Suppressor macrophage treated with lipopolysaccharide for 1 hour (primary cell): ENCODE results near the gene PHF2.
"Not testable (repeated sequence)": the region's sequence is repeated elsewhere in the genome, so short reads cannot be mapped to it uniquely, and the experiment has no call there.

Experiments used
- DNase-seq, 3 donors: peaks; one replicate each; pipeline ENCODE4 v3.0.0-alpha.2; 2020 to 2022

Gene PHF2

DNA sequence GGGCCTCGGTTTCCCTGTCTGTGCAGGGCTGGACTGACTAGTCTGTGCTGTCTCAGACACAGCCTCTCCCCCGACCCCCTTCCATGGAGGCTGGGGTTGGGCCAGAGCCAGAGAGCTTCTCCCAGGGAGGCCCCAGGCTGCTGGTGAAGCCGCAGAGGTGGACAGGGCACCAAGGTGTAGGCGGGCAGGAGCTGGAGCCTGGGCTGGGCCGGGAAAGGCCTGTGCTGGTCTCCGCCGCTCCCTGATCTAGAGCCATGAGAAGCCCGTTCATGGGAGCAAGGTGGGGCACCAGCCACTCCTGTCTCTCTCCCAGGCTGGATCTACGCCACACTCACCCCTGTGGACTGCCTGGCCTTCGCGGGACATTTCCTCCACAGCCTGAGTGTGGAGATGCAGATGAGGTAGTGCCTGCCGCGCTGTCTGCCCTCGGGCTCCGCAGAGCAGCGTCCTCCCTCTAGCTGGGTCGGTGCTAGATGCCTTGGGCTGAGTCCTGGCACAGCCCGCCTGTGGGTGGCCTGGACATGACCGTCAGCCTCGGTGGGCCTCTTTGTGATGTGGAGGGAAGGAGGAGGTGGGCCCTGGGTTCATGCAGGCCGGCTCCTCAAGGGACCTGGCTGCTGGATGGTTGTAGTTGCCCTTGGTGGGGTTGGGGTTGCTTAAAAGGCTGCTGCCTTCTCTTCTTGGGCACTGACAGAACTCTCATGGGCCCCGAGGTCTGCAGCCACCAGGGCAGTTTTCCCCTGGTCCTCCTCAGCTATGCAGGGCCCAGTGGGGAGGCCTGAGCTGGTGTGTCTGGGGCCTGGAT, 79.4 kb downstream of the PHF2 start:
- no peak for DNase-seq

DNA sequence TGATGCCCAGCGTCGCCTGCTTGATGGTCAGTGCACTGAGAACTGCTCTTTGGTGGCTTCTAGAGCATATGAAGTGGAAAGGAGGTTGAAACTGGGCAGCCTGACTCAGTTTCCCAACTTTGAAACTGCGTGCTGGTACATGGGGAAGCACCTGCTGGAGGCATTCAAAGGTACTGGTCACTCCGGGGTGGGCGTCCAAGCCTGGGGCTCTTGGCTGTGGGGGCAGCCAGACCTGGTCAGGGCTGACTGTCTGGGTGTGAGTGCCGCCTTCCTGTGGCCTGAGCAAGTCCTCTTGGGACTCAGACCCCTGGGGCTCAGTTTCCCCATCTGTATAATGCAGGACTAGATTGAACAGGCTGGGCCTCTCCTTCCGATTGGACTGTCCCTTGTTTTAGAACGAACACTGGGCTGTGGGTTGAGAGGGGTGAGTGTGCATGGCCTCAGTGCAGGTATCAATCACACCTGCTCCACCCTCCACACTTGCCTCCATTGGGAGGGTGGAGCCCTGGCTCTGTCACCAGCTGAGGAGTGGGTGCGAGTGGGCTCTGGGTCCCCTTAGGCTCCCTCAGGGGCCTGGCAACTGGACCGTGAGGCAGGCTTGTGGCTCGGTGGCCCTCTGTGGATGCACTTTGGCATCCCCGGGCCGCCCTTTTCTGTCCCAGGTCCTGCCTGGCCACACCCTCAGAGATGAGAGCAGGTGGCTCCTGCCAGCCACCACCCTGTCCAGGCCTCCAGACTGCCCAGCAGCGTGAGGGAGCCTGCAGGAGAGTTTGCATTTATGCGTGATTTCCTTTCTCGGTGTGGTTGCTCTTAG, 80.2 kb downstream of the PHF2 start:
- no peak for DNase-seq

DNA sequence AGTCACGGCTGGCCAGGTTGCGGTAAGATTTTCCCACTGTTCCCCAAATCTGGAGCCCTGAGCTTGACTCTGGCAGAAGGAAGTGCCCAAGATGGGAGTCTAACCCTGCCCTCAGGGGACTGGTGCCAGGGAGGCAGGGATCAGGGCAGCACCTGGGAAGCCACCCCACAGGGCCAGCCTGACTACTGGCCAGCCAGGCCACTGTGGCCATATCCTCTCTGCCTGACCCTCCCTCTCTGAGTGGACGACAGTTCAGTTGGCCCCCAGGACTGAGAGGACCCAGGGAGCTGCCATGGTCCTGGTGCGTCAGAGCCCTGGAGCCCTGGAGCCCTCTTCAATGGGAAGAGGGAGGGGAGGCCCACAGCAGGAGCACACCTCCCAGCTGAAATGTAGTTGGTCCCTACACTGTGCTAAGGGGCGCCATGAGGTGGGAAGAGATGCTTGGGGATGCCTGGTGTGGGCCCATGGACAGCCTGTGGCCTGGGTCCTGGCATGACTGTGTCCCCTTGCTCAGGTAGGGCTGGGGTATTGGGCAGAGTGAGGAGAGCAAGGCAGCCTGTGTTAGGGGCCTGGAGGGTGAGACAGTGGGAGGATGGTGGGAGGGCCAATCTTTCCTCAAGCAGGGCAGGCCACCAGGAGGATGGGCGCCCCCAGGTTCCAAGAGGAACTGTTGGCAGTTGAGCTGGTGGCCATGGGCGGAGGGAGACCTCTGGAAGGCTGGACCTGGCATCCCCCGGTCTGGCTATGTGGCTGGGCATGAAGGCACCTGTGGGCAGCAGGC, 81.1 kb downstream of the PHF2 start:
- no peak for DNase-seq

- no peak for DNase-seq
Observed at GRCh38 chr9:93658184-93658925, 82.0 kb downstream of the PHF2 start.

- DNase-seq: no peak
Observed at GRCh38 chr9:93659044-93659836, 82.9 kb downstream of the PHF2 start.

DNA sequence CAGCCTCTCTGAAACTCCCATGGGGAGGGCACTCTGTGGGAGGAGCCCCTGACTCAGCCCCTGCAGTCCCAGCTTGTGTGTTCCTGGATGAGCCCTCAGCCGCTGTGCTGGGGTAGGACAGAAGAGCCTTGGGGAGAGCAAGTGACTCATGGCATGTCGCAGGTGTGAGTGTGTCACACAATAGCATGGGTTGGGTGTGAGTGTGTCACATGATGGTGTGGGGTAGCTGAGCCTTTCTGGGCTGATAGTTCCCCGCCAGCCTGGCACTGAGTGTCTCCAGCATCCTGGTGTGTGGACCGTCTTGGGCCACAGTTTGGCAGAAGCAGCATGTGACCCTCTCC, 83.4 kb downstream of the PHF2 start:
- no peak for DNase-seq

DNA sequence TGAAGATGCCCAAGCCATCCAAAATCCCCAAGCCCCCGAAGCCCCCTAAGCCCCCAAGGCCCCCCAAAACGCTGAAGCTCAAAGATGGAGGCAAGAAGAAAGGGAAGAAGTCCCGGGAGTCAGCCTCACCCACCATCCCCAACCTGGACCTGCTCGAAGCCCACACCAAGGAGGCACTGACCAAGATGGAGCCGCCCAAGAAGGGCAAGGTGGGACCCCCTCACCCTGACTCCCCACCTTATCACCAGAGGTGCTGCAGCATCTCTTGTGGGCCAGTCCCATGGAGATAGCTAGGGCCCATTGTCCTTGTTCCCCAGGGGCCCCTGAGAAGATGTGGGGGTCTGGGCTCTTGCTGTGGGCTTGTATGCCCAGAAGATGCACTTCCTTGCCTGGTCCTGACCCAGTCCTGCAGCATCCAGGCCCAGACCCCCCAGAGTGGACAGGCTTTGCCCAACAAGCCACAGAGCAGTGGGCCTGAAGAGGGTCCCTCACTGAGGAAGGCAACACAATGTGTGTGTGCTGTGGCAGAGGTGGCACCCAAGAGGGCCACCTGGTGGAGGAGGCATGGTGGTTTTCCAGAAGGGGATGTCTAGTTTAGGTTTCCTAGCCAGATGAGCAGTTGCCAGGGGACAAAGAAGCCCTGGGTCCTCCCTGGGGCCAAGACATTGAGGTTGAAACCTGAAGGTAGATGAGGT, 84.1 kb downstream of the PHF2 start:
- DNase-seq: no peak

DNA sequence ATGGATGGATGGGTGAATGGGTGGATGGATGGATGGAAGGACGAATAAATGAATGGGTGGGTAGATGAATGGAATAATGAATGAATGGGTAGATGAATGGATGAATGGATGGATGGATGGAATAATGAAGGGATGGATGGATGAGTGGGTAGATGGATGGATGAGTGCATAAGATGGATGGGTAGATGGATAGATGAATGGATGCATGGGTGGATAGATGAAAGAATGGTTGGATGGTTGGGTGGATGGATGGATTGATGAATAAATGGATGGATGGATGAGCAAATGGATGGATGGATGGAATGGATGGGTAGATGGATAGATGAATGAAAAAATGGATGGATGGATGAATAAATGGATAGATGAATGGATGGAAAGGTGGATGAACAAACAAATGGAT, 85.2 kb downstream of the PHF2 start:
- no peak for DNase-seq

- no peak for DNase-seq
Observed at GRCh38 chr9:93662016-93662638, 85.7 kb downstream of the PHF2 start.

DNA sequence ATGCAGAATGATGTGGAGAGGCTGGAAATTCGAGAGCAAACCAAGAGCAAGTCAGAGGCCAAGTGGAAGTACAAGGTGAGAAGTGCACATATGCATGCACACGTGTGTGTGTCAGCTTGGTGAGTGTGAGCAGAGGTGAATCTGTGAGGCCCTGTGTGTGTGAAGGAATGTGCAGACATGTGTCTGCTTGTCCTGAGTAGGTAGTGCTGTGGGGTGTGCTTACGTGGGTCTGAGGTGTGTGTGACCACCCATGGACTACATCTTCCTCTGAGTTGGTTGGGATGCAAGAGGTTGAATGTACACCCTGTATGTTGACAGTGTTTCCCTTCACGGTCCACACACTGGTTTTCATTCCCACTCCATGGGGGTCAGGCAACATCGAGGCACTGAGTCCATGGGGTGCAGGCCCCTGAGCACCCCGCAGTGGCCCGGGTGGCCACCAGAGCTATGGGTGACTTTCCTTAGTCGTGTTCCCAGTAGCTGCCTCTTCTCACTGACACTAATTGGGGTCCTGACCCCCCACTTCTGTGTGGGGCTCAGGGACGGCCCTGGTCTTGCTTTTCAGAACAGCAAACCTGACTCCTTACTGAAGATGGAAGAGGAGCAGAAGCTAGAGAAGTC, 86.7 kb downstream of the PHF2 start:
- no peak for DNase-seq

GRCh38 chr9:93663877-93664548, 87.6 kb downstream of the PHF2 start:
- DNase-seq: no peak

DNA sequence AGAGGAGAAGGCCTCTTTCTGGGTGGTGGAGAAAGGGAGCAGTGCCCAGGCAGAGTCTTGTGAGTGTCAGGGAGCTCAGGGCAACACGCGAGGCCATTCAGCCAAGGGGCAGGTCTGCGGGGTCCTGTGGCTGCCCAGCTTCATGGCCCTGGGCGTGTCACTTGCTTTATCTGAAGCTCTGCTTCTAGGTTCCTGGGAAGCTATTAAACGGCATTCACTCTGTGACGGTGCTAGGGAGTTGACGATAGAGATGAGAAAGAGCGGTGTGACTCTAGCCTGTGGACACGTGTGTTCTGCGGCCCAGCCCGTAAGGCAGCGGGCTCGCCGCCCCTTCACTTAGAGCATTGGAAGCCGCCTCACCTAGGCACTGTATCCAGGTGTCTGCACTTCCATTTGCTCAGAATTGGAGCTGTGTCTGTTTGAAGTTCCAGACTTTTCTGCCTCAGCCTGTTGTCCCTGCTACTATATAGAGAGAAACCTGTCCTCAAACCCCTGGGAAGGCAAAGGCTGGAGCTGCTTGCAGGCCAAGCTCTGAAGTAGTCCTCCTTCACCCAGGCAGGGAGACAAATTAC, 88.3 kb downstream of the PHF2 start:
- DNase-seq: no peak

- DNase-seq: no peak
Observed at GRCh38 chr9:93665128-93665636, 88.8 kb downstream of the PHF2 start.

GRCh38 chr9:93665637-93666438, 89.5 kb downstream of the PHF2 start:
- DNase-seq: no peak

DNA sequence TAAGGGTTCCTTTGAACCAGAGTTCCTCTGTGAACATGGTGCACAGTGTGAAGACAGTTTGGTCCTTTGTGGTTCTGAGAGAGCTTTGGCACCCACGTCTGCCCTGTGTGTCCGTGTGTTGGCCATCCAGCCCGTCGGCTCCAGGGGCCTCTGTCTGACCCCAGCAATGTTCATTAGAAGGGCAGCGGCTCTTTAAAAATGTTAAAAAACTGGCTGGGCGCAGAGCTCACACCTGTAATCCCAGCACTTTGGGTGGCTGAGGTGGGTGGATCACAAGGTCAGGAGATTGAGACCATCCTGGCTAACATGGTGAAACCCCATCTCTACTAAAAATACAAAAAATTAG, 90.0 kb downstream of the PHF2 start:
- not testable (repeated sequence) for DNase-seq

GRCh38 chr9:93667006-93667405, 90.6 kb downstream of the PHF2 start:
- DNase-seq: no peak

DNA sequence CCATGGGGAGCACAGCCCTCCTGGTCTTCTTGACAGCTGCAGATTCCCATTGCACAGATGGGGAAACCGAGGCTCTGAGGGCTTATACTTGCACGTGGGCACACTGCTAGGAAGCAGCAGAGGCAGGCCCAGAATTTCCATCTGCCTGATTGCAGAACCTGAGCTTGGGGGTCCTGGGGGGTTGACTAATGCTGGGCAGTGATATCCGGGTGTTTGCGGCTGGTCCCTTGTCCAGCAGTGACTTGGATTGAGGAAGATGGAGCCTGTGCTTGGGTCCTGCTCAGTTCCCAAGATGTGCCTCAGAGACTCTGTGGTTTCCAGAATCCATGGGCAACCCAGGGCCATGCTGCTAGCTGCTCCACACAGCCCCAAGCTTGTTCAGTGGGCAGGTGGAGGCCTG, 91.2 kb downstream of the PHF2 start:
- no peak for DNase-seq

DNA sequence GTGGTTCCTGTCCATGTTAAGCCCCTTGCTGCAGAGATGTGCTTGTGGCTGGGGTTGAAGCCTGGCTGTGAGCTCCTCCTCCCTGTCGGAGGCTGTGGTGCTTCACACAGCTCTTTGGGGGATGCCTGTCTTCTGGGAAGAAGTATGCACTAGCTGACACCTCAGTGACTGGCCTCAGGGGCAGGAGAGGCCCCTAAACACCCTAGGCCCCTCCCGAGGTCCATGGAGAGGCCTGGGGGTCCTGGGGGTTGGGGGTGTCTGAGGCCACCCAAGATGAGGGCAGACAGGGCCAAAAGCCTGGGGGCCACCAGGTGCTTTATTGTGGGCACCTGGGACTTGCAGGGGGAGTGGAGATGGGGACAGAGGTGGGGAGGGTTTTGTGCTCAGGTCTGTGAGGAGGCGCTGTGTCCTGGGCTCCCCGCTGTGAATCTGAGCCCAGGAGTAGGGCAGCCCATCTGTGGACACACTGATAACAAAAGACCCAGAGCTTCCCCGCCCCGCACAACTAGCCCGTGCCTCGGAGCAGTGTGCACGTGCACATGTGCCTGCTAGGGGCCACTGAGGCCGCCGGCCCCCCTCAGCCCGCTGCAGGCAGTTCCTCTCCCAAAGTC, 92.0 kb downstream of the PHF2 start:
- DNase-seq: no peak
